GM19023 (cell line): ENCODE results near the gene MRPL21.

Source experiments
- ATAC-seq: cut with Tn5 transposase; IDR thresholded peaks from one replicate; pipeline ENCODE4 v1.9.1; 2021; ENCODE audit warnings: mild to moderate bottlenecking, moderate library complexity; ENCODE audit not compliant: unreplicated experiment

MRPL21 gene

DNA sequence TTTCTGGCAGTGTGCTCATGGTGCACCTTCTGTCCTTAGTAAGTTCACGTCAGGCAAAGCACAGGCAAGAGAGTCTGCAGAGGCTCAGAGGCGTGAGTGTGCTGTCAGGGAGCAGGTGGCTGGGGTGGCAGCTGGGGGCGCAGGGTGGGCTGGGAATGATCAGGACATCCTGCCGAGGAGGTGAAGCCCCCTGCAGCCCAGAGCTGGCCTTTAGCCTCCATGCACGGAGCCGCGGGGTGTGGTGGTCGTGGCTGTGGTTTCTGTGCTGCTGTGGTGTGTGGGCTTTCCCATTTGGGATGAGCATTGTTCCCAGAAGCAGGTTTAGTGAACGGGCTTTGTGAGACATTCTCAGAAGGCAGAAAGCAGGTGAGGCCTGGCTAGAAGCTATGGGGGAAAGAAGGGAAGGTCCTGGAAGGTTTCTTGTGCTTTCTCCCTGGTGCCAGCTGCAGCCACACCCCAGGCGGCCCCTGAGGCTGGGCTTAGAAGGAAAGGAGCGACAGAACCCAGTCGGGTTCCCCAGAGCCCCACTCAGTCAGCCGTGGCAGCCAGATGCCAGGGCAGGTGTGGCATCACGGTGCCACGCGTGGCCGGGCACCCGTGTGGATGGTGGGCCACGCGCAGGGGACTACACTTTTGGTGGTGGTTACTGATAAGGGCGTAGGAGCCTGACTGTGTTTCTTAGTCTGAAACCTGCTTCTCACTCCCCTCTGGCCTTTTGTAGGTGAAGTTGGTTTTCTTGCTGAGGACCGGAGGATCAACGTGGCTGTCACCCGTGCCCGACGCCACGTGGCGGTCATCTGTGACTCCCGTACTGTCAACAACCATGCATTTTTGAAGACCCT, 32.1 kb upstream of the MRPL21 start:
- no peak for ATAC-seq

DNA sequence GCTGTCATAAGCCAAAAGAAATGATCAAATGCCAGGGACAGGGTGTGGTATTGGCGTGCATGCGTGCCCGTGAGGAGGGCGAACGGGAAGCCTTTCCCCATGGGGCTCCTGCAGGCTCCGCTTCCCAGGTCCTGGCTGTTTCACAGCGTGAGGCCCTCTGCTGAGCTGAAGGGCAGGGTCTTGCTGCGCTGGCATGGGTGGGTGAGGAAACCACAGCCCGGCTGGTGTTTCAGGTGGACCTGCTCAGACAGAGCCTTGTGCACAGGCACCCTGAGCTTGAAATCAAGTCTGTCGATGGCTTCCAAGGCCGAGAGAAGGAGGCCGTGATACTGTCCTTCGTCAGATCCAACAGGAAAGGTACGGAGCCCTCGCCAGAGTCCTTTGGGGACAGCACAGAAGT, 31.4 kb upstream of the MRPL21 start:
- no peak for ATAC-seq

DNA sequence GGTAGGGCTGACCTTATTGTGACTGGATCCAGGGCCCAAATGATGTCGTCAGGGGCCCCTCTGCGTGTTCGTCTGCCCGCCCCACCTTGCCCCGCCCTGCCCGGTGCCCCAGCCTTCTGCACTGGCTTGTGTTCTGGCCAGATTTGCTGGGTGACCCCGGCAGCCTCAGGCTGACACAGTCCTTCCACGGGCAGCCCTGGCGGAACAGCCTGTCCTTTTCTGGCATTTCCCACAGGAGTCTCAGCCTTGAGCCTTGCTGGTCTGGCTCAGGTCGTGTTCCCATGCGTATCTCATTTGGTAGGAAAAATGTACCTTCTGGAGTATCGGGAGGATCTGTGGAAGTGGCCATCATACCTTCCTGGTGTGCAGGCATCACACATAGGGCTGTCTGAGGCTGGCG, 31.0 kb upstream of the MRPL21 start:
- ATAC-seq, result no peak

DNA sequence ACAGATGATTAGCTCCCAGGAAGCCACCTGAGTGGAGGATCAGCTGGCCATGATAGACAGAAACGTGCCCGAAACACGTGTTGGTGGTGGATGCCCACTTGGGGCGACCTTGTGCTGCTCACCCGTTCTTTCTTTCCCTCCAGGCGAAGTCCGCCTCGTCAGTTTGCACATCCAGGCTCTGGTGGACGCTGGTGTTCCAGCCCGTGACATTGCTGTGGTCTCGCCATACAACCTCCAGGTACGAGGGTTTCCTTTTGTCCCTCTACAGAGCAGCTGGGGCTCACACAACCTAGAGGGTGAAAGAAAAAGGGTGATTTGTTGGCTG, 30.7 kb upstream of the MRPL21 start:
- ATAC-seq, result no peak

DNA sequence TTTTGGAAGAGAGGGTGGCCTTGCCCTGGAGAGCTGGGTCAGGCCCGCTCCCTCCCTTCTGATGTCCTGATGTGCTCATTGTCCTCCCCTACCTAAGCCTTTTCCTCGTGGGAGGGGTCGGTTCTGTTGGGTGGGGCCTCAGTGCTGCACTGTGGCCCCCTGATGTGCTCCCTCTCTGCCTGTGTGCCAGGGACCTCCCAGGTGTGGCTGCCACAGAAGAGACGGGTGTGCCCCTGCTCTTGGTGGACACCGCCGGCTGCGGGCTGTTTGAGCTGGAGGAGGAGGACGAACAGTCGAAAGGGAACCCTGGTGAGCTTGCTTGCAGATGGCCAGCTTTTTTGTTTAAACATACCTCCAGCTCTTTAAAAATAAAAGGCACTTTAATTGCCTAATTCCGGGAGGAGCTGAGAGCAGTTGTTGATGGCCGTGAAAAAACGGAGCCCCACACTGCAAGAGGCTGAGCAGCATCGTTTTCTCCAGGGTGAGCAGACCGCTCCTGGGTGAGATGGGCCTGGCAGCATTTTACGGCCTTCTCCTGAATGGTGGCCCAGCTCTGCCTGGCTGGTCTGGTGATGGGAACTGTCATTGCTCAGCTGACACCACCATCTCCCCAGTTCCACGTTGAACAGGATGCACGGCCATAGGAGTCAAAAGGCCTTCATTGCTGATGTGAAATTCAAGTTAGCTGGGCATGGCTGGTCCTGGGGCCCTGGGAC, 30.1 kb upstream of the MRPL21 start:
- no peak for ATAC-seq

DNA sequence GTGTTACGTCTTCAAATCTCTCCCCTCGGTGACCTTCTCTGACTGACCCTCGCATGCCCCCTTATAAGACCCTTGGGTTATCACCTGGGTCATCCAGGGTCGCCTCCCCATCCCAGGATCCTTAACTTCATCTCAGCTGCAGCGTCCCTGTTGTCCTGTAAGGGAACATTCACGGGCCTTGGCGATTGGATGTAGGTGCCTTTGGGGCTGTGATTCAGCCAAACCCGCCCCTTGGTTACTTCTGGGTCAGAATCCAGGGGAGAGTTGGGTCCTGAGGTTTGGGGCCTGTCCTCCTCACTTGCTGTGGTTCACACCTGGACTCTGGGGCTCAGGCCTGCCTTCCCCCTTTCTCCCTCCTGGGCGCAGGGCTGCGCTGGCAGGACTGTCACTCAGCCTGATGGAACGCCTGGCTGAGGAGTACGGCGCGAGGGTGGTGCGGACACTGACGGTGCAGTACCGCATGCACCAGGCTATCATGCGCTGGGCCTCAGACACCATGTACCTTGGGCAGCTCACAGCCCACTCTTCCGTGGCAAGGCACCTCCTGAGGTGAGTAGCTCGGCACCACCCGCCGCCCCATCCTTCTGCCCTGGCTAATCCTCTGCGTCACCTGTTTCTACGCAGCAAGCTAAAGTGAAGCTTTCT, 29.4 kb upstream of the MRPL21 start:
- no peak for ATAC-seq

DNA sequence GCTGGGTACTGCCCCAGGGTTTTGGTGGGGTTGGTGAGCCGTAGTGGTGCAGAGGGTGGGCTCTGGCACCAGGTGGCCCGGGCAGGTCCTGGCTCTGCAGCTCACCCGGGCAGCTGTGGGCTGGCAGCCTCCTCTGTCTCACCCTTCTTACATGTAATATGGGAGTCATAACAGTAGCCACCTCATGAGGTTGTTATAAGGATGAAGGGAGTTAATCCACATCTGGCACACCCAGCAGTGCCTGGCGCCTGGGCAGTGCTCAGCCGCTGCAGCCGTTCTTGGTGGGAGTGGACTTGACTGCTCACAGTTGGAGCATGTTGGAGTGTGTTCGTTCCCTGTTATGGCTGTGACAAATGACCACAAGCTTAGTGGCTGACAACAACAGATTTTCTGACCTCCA, 28.7 kb upstream of the MRPL21 start:
- no peak for ATAC-seq

DNA sequence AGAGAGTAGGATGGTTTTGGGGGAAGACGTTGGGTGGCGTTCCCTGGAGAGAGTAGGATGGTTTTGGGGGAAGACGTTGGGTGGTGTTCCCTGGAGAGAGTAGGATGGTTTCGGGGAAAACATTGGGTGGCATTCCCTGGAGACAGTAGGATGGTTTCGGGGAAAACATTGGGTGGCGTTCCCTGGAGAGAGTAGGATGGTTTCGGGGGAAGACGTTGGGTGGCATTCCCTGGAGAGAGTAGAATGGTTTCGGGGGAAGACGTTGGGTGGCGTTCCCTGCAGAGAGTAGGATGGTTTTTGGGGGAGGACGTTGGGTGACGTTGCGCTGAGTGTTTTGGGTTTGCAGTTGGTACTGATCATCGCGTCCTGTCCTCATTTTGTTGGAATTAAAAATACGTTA, 28.3 kb upstream of the MRPL21 start:
- no peak for ATAC-seq

DNA sequence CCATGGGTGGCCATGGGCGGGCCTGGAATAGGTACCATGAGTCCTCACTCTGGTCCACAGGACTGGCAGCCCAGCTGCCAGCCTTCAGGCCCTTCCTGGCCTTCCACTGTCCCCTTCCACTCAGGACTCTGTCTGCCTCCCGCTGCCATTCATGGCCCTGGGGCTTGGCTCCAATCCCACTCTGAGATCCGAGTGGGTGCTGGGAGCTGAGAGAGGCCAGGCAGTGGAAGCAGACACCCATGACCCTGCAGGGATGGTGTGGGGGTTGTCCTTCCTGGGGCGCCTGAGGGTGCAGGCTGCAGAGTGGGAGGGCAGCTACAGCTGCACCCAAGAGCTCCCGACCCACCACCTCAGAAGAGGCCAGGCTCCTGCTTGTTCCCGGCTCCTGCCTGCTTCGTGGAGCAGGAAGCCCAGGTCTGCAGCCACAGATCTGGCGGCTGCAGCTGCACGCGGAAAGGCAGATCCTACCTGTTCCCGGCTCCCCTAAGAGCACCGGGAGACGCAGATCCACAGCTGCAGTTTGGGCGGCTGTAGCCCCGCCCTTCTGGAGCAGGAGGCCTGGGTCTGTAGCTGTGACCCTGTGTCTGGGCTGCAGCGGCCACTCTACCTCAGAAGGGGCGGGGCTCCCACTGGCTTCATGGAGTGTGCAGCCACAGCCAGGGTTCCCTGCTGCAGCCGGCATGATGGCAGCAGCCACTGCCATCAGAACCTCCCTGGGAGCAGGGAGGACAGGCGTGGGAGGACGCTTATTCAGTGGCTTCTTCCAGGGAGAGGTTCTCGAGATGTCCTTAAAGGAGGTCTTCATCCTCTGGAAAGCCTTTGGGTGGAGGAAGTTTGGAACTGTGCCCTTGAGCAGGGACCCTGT, 27.6 kb upstream of the MRPL21 start:
- ATAC-seq, result no peak

DNA sequence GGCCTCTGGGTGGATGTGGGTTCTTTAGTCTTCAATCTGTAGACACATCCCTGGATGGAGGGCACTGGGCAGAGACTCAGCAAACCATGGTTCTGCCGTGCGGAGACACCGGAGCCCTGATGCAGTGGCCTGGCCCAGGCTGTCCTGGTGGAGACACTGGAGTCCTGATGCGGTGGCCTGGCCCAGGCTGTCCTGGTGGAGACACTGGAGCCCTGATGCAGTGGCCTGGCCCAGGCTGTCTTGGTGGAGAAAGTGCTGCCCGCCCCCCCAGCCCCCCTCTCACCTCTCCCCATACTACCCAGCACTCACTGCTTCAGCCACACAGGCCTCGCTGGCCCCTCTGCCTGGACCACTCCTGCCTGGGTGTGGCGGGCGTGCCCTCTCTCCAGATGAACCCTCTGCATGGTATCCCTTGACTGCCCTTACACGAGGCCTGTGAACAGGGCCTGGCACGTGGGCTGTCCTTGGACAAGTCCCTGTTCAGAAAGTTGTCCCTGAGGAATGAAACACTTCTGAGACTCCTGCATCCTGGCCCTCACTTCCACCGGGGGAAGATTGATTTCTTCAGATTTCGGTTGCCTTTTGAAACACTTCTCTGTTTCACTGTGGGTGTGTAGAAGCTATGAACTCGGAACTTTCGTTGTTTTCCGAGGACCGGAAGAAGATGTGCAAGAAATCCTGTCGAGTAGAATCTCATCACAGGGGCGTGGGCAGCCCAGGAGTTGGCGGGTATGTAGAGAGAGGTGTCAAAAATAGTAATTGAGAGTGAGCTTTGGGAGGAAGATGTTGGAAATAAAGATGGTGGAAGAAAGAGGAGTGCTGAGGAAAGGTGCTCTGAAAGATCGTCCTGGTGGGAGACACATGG, 26.3 kb upstream of the MRPL21 start:
- no peak for ATAC-seq

DNA sequence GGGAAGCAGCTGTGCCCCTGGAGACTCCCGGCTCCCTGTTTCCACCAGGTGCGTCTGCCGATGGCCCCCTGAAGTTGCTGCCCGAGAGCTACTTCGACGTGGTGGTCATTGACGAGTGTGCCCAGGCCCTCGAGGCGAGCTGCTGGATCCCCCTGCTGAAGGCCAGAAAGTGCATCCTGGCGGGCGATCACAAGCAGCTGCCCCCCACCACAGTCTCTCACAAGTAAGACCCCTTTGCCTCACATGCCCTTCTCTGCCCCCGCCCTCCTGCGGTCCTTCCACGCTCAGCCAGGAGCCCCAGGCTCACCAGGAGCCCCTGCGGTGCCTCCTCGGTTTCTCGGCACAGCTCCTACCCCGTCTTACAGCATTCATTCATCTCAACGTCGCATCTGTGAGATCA, 25.5 kb upstream of the MRPL21 start:
- no peak for ATAC-seq

DNA sequence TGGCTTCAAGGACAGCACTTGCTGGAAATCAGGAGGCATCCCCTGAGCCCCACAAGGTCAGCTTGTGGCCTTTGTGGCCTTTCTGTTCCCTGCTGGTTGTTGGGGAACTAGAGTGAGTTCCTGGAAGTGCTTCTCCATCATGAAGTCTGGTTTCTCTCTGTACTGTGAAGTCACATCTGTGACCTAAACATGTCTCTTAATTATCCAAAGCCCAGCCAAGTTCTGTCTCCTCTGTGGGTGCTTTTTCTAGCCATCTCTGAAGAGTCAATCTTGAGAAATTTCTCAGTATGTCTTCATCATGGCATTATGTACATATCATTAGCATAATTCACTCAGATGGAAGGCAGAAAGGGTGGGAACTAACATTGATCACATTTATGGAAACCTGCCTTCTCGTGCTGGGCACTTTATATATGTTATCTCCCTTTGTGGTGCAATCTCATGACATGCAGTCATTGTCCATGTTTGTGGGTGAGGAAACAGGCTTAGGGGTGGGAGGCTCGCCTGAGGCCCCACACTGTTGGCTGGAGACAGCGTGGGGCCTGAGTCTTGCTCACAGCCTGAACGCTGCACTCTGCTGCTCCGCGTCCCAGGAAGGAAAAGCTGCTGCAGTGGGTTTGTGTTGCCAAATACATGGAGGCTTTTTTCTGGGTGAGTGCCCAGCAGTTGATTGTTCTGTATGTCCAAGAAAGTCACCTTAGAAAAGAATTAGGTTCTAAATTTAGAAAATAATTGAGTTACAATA, 24.7 kb upstream of the MRPL21 start:
- no peak for ATAC-seq

DNA sequence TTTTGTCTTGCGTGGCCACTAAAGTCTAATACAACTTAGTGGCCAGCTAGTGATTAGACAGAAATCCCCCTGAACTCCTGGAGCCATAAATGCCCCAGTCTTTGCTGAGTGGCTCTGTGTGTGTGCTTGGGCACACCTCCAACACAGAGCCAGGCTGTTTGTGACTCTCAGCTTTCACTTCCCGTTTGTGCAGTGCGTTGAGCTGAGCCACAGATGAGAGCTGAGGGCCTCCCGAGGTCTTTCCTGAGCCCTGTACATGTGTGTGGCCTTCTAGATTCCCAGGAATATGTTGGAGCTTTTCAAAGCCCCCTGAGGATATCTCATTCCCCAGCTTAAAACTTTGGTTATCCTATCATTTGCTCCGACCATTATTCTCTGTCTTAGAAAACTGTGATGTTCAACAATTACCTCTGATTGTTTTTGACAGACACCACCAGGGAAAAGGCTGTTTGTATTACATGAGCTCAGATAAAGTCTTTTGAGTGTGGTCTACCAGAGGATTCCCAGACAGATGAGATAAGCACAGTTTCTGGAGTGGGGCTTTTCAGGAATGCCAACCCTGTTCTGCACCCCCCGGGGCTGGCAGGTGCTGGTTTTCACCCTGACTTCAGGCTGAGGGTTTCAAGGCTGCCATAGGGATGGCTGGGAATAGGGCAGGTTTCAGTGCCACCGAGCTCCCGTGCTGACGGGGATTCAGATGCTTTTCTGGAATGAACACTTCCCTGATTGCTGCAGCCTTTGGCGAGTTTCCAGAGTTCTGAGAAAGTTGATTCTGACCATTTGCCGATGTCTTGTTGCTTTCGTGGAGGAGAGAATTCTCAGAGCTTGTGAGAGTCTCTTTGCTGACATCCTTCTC, 23.9 kb upstream of the MRPL21 start:
- ATAC-seq, result no peak

DNA sequence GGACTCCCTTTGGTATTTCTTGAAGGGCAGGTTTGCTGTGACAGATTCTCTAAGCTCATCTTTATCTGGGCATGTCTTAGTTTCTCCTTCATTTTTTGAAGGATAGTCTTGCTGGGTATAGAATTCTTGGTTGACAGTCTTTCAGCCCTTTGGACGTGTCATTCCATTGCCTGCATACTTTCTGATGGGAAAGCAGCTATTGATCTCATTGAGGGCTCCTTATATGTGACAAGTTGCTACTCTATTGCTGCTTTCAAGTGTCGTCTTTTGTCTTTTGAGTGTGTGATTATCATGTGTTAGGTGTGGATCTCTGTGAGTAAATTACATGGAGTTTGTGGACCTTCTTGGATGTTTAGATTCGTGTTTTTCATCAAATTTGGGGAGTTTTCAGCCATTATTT, 22.0 kb upstream of the MRPL21 start:
- no peak for ATAC-seq

DNA sequence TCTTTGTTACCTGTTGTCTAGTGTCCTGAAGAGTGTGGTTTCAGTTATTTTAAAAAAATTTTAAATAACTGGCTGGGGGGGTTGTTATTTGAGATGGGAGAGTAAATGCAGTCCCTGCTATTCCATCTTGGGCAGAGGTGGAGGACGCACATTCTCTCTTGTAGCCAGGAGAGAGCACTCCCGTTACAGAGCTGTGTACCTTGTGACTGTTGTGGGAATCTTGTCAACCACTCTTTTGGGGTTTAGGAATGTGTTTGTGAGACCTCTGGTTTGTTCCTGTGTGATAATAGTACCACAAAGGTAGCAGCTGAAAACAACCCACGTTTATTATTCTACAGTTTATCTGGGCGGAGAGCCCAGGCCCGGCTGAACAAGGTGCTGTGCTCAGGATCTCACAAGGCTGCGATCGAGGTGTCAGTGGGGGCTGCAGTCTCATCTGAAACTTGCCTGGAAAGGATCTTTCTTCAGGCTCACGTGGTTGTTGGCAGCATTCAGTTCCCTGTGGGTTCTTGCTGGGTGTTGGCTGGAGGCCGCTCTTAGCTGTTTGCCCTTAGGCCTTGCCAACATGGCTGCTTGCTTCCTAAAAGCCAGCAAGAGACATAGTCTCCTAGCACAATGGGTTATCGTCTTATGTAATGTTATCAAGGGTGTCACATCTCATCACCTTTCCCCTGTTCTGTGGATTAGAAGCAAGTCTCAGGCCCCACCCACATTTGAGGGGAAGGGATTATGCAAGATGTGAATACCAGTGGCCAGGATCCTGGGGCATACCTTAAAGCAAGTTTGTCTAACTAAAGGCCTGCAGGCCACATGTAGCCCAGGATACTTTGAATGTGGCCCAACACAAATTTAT, 20.7 kb upstream of the MRPL21 start:
- ATAC-seq, result no peak

DNA sequence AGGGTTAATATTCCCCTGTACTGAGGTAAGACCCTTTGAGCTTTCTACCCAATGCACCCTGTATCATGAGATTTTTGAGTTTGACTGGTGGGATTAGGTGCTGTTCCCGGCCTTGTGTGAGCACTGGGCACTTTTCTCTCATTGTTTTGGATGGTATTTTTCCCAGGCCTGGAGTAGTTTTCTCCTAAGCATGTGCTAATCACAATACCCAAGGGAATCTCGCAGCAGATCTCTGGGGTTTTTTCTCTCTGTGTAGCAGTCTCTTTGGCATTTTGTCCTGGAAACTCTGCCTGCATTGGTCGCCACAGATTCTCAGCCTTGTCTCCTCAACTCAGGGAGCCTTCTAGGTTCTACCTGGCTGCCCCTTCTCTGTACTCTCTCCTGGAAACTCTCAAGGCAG, 20.0 kb upstream of the MRPL21 start:
- no peak for ATAC-seq

DNA sequence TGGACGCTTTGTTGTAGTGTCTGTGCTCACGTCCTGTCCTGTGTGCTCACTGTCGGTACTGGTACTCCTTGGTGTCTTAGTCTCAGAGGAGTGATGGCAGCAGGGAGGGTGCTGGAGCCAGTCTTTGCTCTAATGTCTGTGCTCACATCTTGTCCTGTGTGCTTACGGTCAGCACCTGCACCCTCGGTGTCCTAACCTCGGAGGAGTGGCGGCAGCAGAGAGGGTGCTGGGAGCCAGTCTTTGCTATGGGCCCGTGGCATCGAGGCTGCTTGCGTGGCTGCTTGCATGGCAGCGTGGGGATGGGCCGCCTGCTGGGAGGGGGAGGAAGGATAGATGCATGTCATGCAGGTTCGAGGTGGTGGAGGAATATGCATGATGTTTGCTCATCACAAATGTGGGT, 12.8 kb upstream of the MRPL21 start:
- no peak for ATAC-seq

DNA sequence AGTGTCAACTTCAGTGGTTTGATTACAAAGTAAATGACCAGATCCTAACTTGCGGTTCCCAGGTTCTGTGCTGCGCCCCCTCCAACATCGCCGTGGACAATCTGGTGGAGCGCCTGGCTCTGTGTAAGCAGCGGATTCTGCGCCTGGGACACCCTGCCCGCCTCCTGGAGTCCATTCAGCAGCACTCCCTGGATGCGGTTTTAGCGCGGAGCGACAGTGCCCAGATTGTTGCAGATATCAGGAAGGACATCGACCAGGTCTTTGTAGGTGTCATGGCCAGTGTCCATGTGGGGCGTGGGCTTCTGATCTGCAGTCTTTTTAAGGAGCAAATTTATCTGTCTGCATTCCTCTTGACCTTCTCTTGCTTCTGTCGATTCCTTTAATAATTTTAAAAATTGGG, 11.1 kb upstream of the MRPL21 start:
- ATAC-seq, result no peak
